Measurements from ENCODE around the gene INKA2. TPM values are rescaled to one million over a fixed set of nuclear protein-coding genes. Genes with fewer than 3 reads are reported as not detected.

The INKA2 gene
- total RNA-seq, 1 donor from 2014 or later: 3.0 TPM

DNA sequence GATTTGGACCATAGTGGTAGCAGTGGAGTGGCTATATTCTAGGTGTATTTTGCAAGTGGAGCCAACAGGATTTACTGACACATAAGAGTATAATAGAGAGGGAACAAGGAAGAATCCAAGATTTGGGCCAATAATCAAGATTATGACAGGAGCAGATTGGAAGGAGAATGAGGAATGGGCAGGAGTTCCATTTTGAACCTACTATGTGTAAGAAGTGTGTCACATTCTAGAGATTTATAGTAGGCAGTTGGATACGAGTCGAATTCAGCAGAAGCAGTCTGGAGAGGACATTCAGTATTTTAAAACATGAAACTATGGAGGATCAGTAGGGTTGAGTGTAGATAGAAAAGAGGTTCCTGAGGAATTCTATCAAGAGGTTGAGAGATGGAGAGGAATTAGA lies 21.7 kb downstream of the INKA2 start:
- no peaks in the 10 kb centered on the region for H3K36me3 ChIP-seq (ENCODE audit: control insufficient read depth, insufficient read depth, low read length)
- TF ChIP-seq, protein P1, sequence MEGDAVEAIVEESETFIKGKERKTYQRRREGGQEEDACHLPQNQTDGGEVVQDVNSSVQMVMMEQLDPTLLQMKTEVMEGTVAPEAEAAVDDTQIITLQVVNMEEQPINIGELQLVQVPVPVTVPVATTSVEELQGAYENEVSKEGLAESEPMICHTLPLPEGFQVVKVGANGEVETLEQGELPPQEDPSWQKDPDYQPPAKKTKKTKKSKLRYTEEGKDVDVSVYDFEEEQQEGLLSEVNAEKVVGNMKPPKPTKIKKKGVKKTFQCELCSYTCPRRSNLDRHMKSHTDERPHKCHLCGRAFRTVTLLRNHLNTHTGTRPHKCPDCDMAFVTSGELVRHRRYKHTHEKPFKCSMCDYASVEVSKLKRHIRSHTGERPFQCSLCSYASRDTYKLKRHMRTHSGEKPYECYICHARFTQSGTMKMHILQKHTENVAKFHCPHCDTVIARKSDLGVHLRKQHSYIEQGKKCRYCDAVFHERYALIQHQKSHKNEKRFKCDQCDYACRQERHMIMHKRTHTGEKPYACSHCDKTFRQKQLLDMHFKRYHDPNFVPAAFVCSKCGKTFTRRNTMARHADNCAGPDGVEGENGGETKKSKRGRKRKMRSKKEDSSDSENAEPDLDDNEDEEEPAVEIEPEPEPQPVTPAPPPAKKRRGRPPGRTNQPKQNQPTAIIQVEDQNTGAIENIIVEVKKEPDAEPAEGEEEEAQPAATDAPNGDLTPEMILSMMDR (IDR thresholded peaks at IDR 0.05; ENCODE audit: insufficient read depth, low read length, poor library complexity, severe bottlenecking): no peak
- no peak for DNase-seq (ENCODE audit: low read depth)
- H3K27me3 ChIP-seq (ENCODE audit: control insufficient read depth, insufficient read depth, low read length): no peaks in the 10 kb centered on the region
- H3K4me3 ChIP-seq (ENCODE audit: low read depth, low read length): no peak overlapping the region

DNA sequence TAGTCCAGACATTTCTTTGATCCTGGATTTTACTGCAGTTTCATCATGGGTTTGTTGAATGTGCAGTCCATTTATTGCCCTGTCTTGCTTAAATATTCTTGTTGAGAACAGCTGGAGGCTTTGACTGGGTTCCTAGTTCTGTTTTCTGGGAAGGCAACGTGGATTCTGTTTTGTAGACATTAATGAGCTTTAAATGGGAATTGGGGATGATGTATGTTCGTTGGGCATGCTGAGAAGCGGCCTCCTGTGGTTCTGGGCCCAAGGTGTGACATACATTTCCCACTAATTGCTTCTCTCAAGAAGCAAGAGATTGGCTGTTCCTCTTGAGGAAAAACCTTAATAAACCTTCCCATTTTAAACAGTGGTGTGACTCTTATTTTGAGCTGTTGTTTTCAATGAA lies 22.9 kb downstream of the INKA2 start:
- no peak overlapping the region for H3K4me3 ChIP-seq (ENCODE audit: low read depth, low read length)
- no peak for DNase-seq (ENCODE audit: low read depth)
- TF ChIP-seq, protein P1 (IDR thresholded peaks at IDR 0.05; ENCODE audit: insufficient read depth, low read length, poor library complexity, severe bottlenecking): no peak
- no peaks in the 10 kb centered on the region for H3K27me3 ChIP-seq (ENCODE audit: control insufficient read depth, insufficient read depth, low read length)
- H3K36me3 ChIP-seq (ENCODE audit: control insufficient read depth, insufficient read depth, low read length): no peaks in the 10 kb centered on the region

DNA sequence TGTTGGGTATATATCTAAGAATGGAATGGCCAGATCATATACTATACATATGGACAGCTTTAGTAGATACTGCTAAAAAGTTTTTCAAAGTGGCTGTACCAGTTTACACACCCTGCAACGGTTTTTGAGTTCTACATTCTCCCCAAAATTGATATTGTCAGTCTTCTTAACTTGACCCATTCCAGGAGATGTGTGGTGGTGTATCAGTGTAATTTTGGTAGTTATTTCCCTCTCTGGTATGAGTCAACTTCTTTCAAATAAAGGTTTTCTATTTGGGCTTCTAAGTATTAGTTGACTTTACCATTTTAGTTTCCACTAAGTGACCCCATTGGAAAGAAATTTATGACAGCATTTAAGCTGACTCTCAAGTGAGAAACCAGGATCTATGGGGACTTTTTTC lies 29.2 kb downstream of the INKA2 start:
- TF ChIP-seq, protein P1 (IDR thresholded peaks at IDR 0.05; ENCODE audit: insufficient read depth, low read length, poor library complexity, severe bottlenecking): no peak
- Histone ChIP-seq H3K27me3 (ENCODE audit: control insufficient read depth, insufficient read depth, low read length) (no peaks in the 10 kb centered on the region), H3K4me3 (ENCODE audit: low read depth, low read length) (no peak overlapping the region), H3K36me3 (ENCODE audit: control insufficient read depth, insufficient read depth, low read length) (no peaks in the 10 kb centered on the region)
- DNase-seq (ENCODE audit: low read depth): no peak

DNA sequence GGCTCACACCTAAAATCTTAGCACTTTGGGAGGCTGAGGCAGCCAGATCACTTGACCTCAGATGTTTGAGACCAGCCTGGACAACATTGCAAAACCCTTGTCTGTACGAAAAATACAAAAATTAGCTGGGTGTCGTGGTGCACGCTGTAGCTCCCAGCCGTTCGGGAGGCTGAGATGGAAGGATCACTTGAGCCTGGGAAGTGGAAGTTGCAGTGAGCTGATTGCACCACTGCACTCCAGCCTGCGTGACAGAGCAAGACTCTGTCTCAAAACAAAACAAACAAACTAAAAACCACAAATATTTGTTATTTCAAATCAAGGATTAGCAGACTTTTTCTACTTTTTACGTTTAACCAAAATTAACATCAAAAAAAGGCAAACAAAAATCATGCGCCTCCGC lies 31.3 kb downstream of the INKA2 start:
- Histone ChIP-seq H3K27me3 (ENCODE audit: control insufficient read depth, insufficient read depth, low read length) (no peaks in the 10 kb centered on the region), H3K4me3 (ENCODE audit: low read depth, low read length) (no peak overlapping the region), H3K36me3 (ENCODE audit: control insufficient read depth, insufficient read depth, low read length) (no peaks in the 10 kb centered on the region)
- no peak for DNase-seq (ENCODE audit: low read depth)
- TF ChIP-seq, protein P1 (IDR thresholded peaks at IDR 0.05; ENCODE audit: insufficient read depth, low read length, poor library complexity, severe bottlenecking): no peak

DNA sequence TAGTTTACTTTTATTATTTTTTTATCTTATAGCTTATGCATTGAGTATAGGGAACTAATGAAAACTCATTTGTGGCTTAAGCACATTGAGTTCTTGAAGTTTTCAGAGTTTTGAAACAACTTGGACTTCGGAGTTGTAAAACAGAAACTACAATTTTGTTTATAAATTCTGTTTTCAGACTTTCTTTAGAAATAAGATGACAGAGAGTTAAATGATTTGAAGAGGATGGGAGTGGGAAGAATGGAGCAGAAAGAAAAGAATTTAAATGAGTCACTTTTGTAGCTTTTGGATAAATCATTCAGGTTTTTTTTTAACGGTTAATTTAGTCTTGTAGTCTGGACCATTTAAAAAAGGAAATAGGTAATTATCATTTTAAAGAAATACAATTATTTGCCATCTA lies 32.3 kb downstream of the INKA2 start:
- H3K27me3 ChIP-seq (ENCODE audit: control insufficient read depth, insufficient read depth, low read length): no peaks in the 10 kb centered on the region
- no peaks in the 10 kb centered on the region for H3K36me3 ChIP-seq (ENCODE audit: control insufficient read depth, insufficient read depth, low read length)
- H3K4me3 ChIP-seq (ENCODE audit: low read depth, low read length): no peak overlapping the region
- DNase-seq (ENCODE audit: low read depth): no peak
- TF ChIP-seq, protein P1 (IDR thresholded peaks at IDR 0.05; ENCODE audit: insufficient read depth, low read length, poor library complexity, severe bottlenecking): no peak

DNA sequence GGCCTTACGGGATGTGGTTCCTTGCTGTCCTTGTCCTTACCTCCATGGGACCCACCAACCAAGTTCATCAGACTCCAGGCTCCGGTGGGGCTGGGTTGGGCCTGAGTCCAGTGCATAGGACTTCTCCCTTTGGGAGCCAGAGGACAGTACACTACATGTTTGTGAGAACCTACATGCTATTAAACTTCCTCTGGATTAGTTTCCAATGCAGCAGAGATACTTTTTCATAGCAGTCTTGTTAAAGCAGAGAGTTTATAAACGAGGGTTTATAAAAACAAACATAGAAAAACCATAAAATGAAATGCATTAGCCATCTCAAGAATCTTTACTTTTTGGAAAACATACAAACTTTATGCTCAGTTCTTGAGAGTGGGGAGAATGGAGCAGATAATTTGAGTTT lies 33.4 kb downstream of the INKA2 start:
- H3K27me3 ChIP-seq (ENCODE audit: control insufficient read depth, insufficient read depth, low read length): no peaks in the 10 kb centered on the region
- no peak for DNase-seq (ENCODE audit: low read depth)
- TF ChIP-seq, protein P1 (IDR thresholded peaks at IDR 0.05; ENCODE audit: insufficient read depth, low read length, poor library complexity, severe bottlenecking): no peak
- H3K36me3 ChIP-seq (ENCODE audit: control insufficient read depth, insufficient read depth, low read length): no peaks in the 10 kb centered on the region
- H3K4me3 ChIP-seq (ENCODE audit: low read depth, low read length): no peak overlapping the region

Measured in kidney epithelial cell (primary cell).